Measurements from ENCODE around the gene ZNF454. TPM values are rescaled to one million over a fixed set of nuclear protein-coding genes. Genes with fewer than 3 reads are reported as not detected.

ZNF454 gene
- total RNA-seq (1 to 10 TPM; 2.9 to 3.4 (median 3.0) TPM), polyA plus RNA-seq (1.9 TPM)
- long read RNA-seq, donor 1, partial matches to known transcripts: 0 of 8 reads
- long read RNA-seq, donor 1, other reads (novel, unspliced or antisense): 5 of 8 reads
- long read RNA-seq, donor 2: 0 reads
- long read RNA-seq, donor 3, partial matches to known transcripts: 0 of 9 reads
- long read RNA-seq, donor 3, other reads (novel, unspliced or antisense): 6 of 9 reads
- long read RNA-seq, donor 4, partial matches to known transcripts: 1 of 5 reads
- long read RNA-seq, donor 4, other reads (novel, unspliced or antisense): 4 of 5 reads

DNA sequence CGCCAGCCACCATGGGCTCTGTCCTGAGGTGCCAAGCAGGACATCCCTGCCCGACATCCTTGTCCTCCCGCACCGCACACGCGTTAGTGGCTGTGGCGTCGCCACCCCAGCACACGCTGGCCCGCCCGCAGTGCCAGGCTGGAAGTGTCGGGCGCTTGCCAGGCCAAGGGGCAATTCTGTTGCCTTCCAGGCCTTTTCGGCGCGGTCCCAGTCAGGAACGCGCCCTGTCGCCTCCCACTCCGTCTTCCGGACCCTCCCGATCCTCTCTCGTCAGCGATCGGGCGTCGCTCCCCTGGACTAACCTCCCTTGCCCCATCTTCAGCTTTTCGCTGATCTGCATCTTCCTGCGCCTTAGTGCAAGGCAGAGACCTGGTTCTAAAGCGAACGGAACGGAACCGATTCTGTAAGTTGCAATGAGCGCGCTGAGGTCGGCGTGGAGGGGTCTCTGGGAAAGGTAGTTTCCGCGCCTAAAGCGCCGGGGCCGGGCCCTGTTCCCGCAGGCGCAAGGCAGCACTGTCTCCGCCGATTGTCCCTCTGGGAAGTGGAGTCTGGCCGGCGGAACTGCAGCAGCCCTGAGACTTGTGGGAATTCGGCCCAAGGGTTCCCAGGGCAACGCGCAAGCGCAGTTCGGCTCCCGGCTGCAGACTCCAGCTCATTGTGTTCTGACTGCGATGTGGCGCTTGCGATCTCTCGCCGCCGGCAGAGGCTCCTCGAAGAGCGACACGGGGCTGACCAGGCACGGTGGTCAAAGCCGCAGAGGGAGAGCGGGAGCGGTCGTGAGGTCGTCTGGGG, at the start of gene ZNF454:
TSS of gene ZNF454 (plus strand) at position 630 of the 792 bp plus-strand sequence. CDS start 1,594 bp downstream, outside the sequence.
- WGBS: 2% methylated on average over 69 of the region's 69 CpGs
- Histone ChIP-seq H3K4me3 (ENCODE audit: low read length) (peak within 1 kb of the TSS; percentile 48), H3K4me1 (ENCODE audit: control insufficient read depth, insufficient read depth, low read length) (no peaks in the 10 kb centered on the region), H3K9me3 (ENCODE audit: control insufficient read depth, low read length) (peaks cover 10% of the 10 kb centered on the region), H3K27ac (ENCODE audit: low read length) (peak within 1 kb of the TSS; percentile 68), H3K27me3 (ENCODE audit: control insufficient read depth, insufficient read depth) (no peaks in the 10 kb centered on the region)
- peak; percentile 99 to 100 for ATAC-seq
- intact Hi-C loops (cut with DNase I): loop anchor here in 1 of 4 donors (10.0 kb wide), 1 partner anchor 84 kb away; the partner anchor contains the start of gene ZNF879
- peak; percentile 95 to 98 (median 98) for DNase-seq

GRCh38 chr5:178895615-178896571, 45.1 kb upstream of the ZNF454 start, which contains the start of gene ZFP2:
TSS of gene ZFP2 (plus strand) at chr5:178895913. CDS start at chr5:178931314, 35,401 bp downstream.
- no peaks in the 10 kb centered on the region for H3K9me3 ChIP-seq (ENCODE audit: control insufficient read depth, low read length)
- H3K4me3 ChIP-seq (ENCODE audit: low read length): peak within 1 kb of the TSS; percentile 93
- intact Hi-C loops (cut with DNase I): no loop called here
- DNase-seq: peak; percentile 65 to 86 (median 85)
- no peaks in the 10 kb centered on the region for H3K4me1 ChIP-seq (ENCODE audit: control insufficient read depth, insufficient read depth, low read length)
- ATAC-seq: peak; percentile 99
- WGBS: 1% methylated on average over 79 of the region's 79 CpGs
- peak within 1 kb of the TSS; percentile 38 for H3K27ac ChIP-seq (ENCODE audit: low read length)
- H3K27me3 ChIP-seq (ENCODE audit: control insufficient read depth, insufficient read depth): no peaks in the 10 kb centered on the region

- intact Hi-C loops (cut with DNase I): no loop called here
- ATAC-seq (no peak), DNase-seq (no peak)
- no peak overlapping the region for H3K4me3 ChIP-seq (ENCODE audit: low read length)
- WGBS: 71% methylated on average over 5 of the region's 5 CpGs
- no peaks in the 10 kb centered on the region for H3K4me1 ChIP-seq (ENCODE audit: control insufficient read depth, insufficient read depth, low read length)
- no peak overlapping the region for H3K27ac ChIP-seq (ENCODE audit: low read length)
- H3K9me3 ChIP-seq (ENCODE audit: control insufficient read depth, low read length): peaks cover 3% of the 10 kb centered on the region
- no peaks in the 10 kb centered on the region for H3K27me3 ChIP-seq (ENCODE audit: control insufficient read depth, insufficient read depth)
These were observed 41.7 kb upstream of the ZNF454 start for GRCh38 chr5:178899289-178899688.

DNA sequence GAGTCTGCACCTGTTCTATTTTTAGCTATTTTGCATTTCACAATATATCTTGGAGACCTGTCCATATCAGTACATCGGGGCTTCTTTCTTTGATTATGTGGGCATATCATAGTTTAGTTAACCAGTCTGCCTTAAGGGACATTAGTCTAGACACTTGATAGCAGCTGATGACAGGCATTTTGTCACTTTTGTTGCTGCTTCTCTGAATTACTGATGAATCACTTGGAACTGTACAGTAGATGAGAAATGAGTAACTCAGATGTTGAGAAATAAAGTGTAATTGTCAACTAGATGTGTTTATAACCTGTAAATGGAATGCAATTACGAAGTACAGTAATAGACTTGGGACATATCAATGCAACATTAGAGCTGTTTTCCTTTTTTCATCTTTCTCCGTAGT, 38.1 kb upstream of the ZNF454 start:
- WGBS: 56% methylated on average over 3 of the region's 3 CpGs
- Histone ChIP-seq H3K27ac (ENCODE audit: low read length) (no peak overlapping the region), H3K4me3 (ENCODE audit: low read length) (no peak overlapping the region), H3K4me1 (ENCODE audit: control insufficient read depth, insufficient read depth, low read length) (no peaks in the 10 kb centered on the region), H3K9me3 (ENCODE audit: control insufficient read depth, low read length) (peaks cover 6% of the 10 kb centered on the region), H3K27me3 (ENCODE audit: control insufficient read depth, insufficient read depth) (no peaks in the 10 kb centered on the region)
- ATAC-seq (no peak), DNase-seq (no peak)
- intact Hi-C loops (cut with DNase I): no loop called here

- intact Hi-C loops (cut with DNase I): no loop called here
- no peaks in the 10 kb centered on the region for H3K4me1 ChIP-seq (ENCODE audit: control insufficient read depth, insufficient read depth, low read length)
- ATAC-seq (no peak), DNase-seq (no peak)
- 96% methylated on average over 11 of the region's 11 CpGs for WGBS
- no peak overlapping the region for H3K27ac ChIP-seq (ENCODE audit: low read length)
- peak overlapping the region; percentile 17 for H3K4me3 ChIP-seq (ENCODE audit: low read length)
- H3K9me3 ChIP-seq (ENCODE audit: control insufficient read depth, low read length): peaks cover 16% of the 10 kb centered on the region
- H3K27me3 ChIP-seq (ENCODE audit: control insufficient read depth, insufficient read depth): no peaks in the 10 kb centered on the region
These were observed 8.9 kb upstream of the ZNF454 start for GRCh38 chr5:178931846-178932760.

DNA sequence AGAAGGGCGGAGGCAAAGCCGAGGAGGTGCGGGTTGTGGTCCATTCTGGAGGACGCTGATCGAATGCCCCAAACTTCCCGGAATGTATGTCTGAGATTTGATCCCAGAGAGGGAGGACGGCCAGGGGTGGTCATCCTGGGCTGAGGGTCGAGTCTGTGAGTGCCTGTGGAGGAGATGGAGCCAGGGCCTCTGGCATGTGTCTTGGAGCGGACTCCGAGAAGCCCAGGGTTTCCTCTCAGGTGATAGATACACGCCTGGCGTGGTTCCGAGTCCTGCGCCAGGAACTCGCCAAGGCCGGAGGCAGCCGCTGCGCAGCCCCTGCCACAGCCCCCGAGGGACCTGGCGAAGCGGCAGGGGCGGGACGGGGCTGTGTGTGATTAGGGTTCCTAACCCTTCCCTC, 363 bp downstream of the ZNF454 start:
- Histone ChIP-seq H3K27me3 (ENCODE audit: control insufficient read depth, insufficient read depth) (no peaks in the 10 kb centered on the region), H3K9me3 (ENCODE audit: control insufficient read depth, low read length) (peaks cover 7% of the 10 kb centered on the region), H3K4me1 (ENCODE audit: control insufficient read depth, insufficient read depth, low read length) (no peaks in the 10 kb centered on the region), H3K27ac (ENCODE audit: low read length) (peak overlapping the region; percentile 14), H3K4me3 (ENCODE audit: low read length) (peak overlapping the region; percentile 48)
- intact Hi-C loops (cut with DNase I): loop anchor here in 1 of 4 donors (10.0 kb wide), 1 partner anchor 83 kb away; the partner anchor contains the start of gene ZNF879
- ATAC-seq (peak; percentile 7 to 43), DNase-seq (peak; percentile 23 to 79 (median 63))
- 1% methylated on average over 23 of the region's 23 CpGs for WGBS

DNA sequence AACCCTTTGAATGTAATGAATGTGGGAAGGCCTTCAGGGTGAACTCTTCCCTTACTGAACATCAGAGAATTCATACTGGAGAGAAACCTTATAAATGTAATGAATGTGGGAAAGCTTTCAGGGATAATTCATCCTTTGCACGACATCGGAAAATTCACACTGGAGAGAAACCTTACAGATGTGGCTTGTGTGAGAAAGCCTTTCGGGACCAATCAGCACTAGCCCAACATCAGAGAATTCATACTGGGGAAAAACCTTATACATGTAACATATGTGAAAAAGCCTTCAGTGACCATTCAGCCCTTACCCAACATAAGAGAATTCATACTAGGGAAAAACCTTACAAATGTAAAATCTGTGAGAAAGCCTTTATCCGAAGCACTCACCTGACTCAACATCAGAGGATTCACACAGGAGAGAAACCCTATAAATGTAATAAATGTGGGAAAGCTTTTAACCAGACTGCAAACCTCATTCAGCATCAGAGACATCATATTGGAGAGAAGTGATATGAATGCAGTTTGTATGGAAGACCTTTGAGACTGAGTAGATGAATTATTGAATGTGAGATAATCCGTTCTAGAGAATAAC, 24.6 kb downstream of the ZNF454 start:
- ATAC-seq (no peak), DNase-seq (no peak)
- Histone ChIP-seq H3K27me3 (ENCODE audit: control insufficient read depth, insufficient read depth) (no peaks in the 10 kb centered on the region), H3K9me3 (ENCODE audit: control insufficient read depth, low read length) (peaks cover 30% of the 10 kb centered on the region), H3K27ac (ENCODE audit: low read length) (no peak overlapping the region), H3K4me1 (ENCODE audit: control insufficient read depth, insufficient read depth, low read length) (no peaks in the 10 kb centered on the region), H3K4me3 (ENCODE audit: low read length) (no peak overlapping the region)
- intact Hi-C loops (cut with DNase I): no loop called here
- WGBS: 98% methylated on average over 5 of the region's 5 CpGs

DNA sequence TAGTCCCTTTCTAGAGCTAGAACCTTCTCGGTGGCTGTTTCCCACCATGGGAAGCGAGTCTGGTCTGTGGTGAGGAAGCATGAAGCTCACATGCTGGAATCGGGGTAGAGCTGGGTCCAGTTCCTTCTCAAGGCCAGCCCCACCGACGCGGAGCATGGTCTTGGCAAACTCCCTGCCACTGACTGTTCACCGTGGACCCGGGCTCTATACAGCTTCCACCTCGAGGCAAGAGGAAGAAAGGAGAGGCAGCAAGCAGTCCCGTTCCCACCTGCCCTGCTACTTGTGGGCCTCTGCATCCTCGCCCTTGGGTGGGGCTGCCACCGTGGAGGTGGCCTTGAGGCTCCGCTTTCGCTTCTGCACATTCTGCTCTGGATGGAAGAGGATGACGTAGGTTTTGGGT, 40.4 kb downstream of the ZNF454 start:
- Histone ChIP-seq H3K27me3 (ENCODE audit: control insufficient read depth, insufficient read depth) (no peaks in the 10 kb centered on the region), H3K4me1 (ENCODE audit: control insufficient read depth, insufficient read depth, low read length) (no peaks in the 10 kb centered on the region), H3K4me3 (ENCODE audit: low read length) (no peak overlapping the region), H3K27ac (ENCODE audit: low read length) (no peak overlapping the region), H3K9me3 (ENCODE audit: control insufficient read depth, low read length) (peaks cover 2% of the 10 kb centered on the region)
- intact Hi-C loops (cut with DNase I): no loop called here
- 97% methylated on average over 15 of the region's 15 CpGs for WGBS
- no peak for DNase-seq
- no peak for ATAC-seq

- 95% methylated on average over 17 of the region's 17 CpGs for WGBS
- Histone ChIP-seq H3K4me3 (ENCODE audit: low read length) (no peak overlapping the region), H3K27me3 (ENCODE audit: control insufficient read depth, insufficient read depth) (no peaks in the 10 kb centered on the region), H3K4me1 (ENCODE audit: control insufficient read depth, insufficient read depth, low read length) (no peaks in the 10 kb centered on the region), H3K9me3 (ENCODE audit: control insufficient read depth, low read length) (peaks cover 2% of the 10 kb centered on the region), H3K27ac (ENCODE audit: low read length) (no peak overlapping the region)
- DNase-seq: no peak
- no peak for ATAC-seq
- intact Hi-C loops (cut with DNase I): no loop called here
These were observed 41.9 kb downstream of the ZNF454 start for GRCh38 chr5:178982941-178983340.

Data from right cardiac atrium (tissue), 5 donors.